Pancreas (tissue), 10 donors: Measurements from ENCODE around the gene CTDSP2. TPM values are rescaled to one million over a fixed set of nuclear protein-coding genes. Genes with fewer than 3 reads are reported as not detected.

ENCODE experiments used
- ATAC-seq, 4 donors: fragments of 200-7000 bp; cut with Tn5 transposase; one replicate each; pipeline versions ENCODE4 v1.8.0 to v1.9.1; 2020; ENCODE audit warnings: mild to moderate bottlenecking in 4 of 4, moderate library complexity in 4 of 4
- DNase-seq, 6 donors: peaks; one replicate each; pipeline ENCODE4 v3.0.0-alpha.2; 2020
- FAIRE-seq: peaks from 2 replicates; lab custom pipeline; 2012; peaks lifted over from hg19 to GRCh38; lab: Jason Lieb, UNC
- H3K27ac ChIP-seq, 4 donors: fragments of 200-600 bp; sonication (generic); 1 replicate in 3 of 4; 2 replicates in 1 of 4; pipeline versions ENCODE4 v1.5.0 to v1.8.0; 2020
- H3K27me3 ChIP-seq, 4 donors: fragments of 200-600 bp; one replicate each; pipeline ENCODE4 v1.8.0; 2021
- H3K36me3 ChIP-seq, 3 donors: fragments of 200-600 bp; sonication (generic) in 1 of 3; one replicate each; pipeline versions ENCODE4 v1.5.0 to v1.8.0; 2020 to 2021
- H3K4me1 ChIP-seq, 3 donors: fragments of 200-600 bp; one replicate each; pipeline ENCODE4 v1.8.0; 2021
- H3K4me3 ChIP-seq, 4 donors: fragments of 200-600 bp; sonication (generic) in 2 of 4; one replicate each; pipeline versions ENCODE4 v1.5.0 to v1.8.0; 2020 to 2021
- H3K9me3 ChIP-seq, 4 donors: fragments of 200-600 bp; one replicate each; pipeline ENCODE4 v1.8.0; 2021
- WGBS, 2 donors: extraction: QIAGEN DNeasy Blood & Tissue Kit; methylation state at CpG; one replicate each; pipeline ENCODE4 v1.1.7; 2013; 5-methylcytosine and 5-hydroxymethylcytosine counted together
- intact Hi-C, 3 donors: fragments of 100-400 bp; cut with DNase I; formaldehyde crosslinking; loops; one replicate each; pipeline versions ENCODE4 v1.11.1 to v1.14.2; 2022
- polyA plus RNA-seq, 2 donors: library from polyadenylated mRNA; stranded (reverse); fragments of 200-250 nt; gene quantifications; one replicate each; pipeline ENCODE4 v1.2.3, GENCODE V29; 2013
- total RNA-seq, 6 donors: library from RNA; stranded (reverse); fragmentation: NEBNext Ultra II Directional in 4 of 6; extraction: Animal tissue kit (Norgen Biotek cat#: 25700) in 4 of 6; gene quantifications; one replicate each; pipeline versions ENCODE4 v1.2.1 to v1.2.4, GENCODE V29; 2021 to 2023
- TF ChIP-seq, protein P1 (sequence below), 4 donors: fragments of 200-600 bp; sonication (generic) in 3 of 4; IDR thresholded peaks; one replicate each; pipeline versions ENCODE4 v1.5.0 to v1.8.0; 2021; ENCODE audit warnings: antibody characterized with exemption in 4 of 4
- donor health status: healthy with polysubstance abuse.
- donor health status: DM: no; HTN: no; CAD: no; lungs with moderate emphysema.
- donor health status: DM: no; HTN: no; CAD: no.
- donor health status: control.
- donor health status: control.
- donor health status: Bipolar disorder and iron deficiency.
- donor health status: DM: yes; HTN: yes; CAD: no.
- donor health status: DM: no; HTN: no; CAD: no.
- donor health status: DM: no; HTN: no; CAD: no.
- donor health status: DM: yes; HTN: yes; CAD: no.

The CTDSP2 gene
- total and polyA plus RNA-seq, 8 donors, result 38.7 to 165 (median 90.3) TPM

DNA sequence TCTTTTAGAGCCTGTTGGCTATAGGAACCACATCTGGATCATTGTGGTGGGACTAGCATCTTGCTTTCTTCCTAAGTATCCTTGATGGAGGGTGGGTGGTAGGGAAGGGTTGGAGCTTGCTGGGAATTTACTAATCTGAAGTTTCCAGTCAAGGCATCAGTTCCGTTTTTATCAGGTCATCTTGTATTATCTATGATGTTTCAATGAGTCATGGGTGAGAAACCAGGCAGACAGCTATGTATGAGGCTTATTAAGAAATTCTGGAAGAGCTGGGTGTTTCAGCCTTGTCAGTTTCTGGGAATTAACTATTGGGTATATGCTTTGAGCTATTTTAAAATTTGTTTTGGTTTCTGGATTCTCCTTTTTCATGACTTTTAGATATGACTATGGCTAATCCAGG is 52.6 kb downstream of the CTDSP2 start:
- 21 to 37% methylated on average over 1 of the region's 1 CpG for WGBS, 2 donors

DNA sequence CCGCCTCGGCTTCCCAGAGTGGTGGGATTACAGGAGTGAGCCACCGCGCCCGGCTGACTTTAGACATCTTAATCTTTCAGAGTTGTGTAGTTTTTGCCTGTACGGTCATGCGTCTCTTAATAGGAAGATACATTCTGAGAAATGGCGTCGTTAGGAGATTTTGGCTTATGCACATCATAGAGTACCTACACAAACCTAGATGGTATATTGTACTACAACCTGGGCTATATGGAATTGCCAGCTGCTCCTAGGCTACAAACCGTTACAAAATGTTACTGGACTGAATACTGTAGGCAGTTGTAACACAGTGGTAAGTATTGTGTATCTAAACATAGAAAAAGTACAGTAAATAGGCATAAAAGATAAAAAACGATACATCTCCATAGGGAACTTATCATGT is 62.7 kb downstream of the CTDSP2 start:
- TF ChIP-seq, protein P1, sequence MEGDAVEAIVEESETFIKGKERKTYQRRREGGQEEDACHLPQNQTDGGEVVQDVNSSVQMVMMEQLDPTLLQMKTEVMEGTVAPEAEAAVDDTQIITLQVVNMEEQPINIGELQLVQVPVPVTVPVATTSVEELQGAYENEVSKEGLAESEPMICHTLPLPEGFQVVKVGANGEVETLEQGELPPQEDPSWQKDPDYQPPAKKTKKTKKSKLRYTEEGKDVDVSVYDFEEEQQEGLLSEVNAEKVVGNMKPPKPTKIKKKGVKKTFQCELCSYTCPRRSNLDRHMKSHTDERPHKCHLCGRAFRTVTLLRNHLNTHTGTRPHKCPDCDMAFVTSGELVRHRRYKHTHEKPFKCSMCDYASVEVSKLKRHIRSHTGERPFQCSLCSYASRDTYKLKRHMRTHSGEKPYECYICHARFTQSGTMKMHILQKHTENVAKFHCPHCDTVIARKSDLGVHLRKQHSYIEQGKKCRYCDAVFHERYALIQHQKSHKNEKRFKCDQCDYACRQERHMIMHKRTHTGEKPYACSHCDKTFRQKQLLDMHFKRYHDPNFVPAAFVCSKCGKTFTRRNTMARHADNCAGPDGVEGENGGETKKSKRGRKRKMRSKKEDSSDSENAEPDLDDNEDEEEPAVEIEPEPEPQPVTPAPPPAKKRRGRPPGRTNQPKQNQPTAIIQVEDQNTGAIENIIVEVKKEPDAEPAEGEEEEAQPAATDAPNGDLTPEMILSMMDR (IDR thresholded peaks at IDR 0.05), result no peak
- peaks cover 3 to 36% (median 7%) of the 10 kb centered on the region in 3 donors for H3K36me3 ChIP-seq
- H3K4me3 ChIP-seq, result peak overlapping the region in 1 of 4 donors; percentile 88
- FAIRE-seq (no peak), DNase-seq (no peak), ATAC-seq (no peak)
- no peaks in the 10 kb centered on the region for H3K27me3 ChIP-seq
- H3K27ac ChIP-seq, result no peak overlapping the region
- 83 to 90% methylated on average over 11 of the region's 11 CpGs for WGBS, 2 donors
- peaks cover 4 to 15% (median 14%) of the 10 kb centered on the region in 3 donors for H3K4me1 ChIP-seq
- intact Hi-C loops, result no loop called here
- no peaks in the 10 kb centered on the region for H3K9me3 ChIP-seq

More for the DNA sequence above, 52.6 kb downstream of the CTDSP2 start:
- Histone ChIP-seq H3K27ac (no peak overlapping the region), H3K4me3 (no peak overlapping the region), H3K9me3 (no peaks in the 10 kb centered on the region), H3K4me1 (no peaks in the 10 kb centered on the region), H3K27me3 (no peaks in the 10 kb centered on the region), H3K36me3 (peaks cover 0 to 60% (median 10%) of the 10 kb centered on the region in 3 donors)
- ATAC-seq (peak in 1 of 4 donors; percentile 52), FAIRE-seq (no peak), DNase-seq (no peak)
- intact Hi-C loops, result no loop called here
- TF ChIP-seq, protein P1 (IDR thresholded peaks at IDR 0.05), result no peak

DNA sequence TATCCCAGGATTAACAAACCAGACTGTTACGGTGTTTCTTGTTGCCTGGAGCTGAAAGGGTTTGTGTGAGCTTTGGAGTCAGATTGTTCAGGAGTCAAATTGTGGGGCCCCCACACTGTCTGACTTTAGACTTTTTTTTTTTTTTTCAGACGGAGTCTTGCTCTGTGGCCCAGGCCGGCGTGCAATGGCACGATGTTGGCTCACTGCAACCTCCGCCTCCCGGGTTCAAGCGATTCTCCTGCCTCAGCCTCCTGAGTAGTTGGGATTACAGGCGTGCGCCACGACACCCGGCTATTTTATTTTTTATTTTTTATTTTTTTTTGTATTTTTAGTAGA is 63.1 kb downstream of the CTDSP2 start:
- TF ChIP-seq, protein P1 (IDR thresholded peaks at IDR 0.05), result no peak
- WGBS, 2 donors, result 66 to 72% methylated on average over 12 of the region's 12 CpGs
- peaks cover 3 to 33% (median 7%) of the 10 kb centered on the region in 3 donors for H3K36me3 ChIP-seq
- DNase-seq, result no peak
- no peaks in the 10 kb centered on the region for H3K9me3 ChIP-seq
- H3K27me3 ChIP-seq, result no peaks in the 10 kb centered on the region
- peaks cover 4 to 15% (median 14%) of the 10 kb centered on the region in 3 donors for H3K4me1 ChIP-seq
- FAIRE-seq, result no peak
- intact Hi-C loops, result no loop called here
- no peak for ATAC-seq
- H3K27ac ChIP-seq, result no peak overlapping the region
- H3K4me3 ChIP-seq, result peak overlapping the region; percentile 58 to 91 (median 84)

DNA sequence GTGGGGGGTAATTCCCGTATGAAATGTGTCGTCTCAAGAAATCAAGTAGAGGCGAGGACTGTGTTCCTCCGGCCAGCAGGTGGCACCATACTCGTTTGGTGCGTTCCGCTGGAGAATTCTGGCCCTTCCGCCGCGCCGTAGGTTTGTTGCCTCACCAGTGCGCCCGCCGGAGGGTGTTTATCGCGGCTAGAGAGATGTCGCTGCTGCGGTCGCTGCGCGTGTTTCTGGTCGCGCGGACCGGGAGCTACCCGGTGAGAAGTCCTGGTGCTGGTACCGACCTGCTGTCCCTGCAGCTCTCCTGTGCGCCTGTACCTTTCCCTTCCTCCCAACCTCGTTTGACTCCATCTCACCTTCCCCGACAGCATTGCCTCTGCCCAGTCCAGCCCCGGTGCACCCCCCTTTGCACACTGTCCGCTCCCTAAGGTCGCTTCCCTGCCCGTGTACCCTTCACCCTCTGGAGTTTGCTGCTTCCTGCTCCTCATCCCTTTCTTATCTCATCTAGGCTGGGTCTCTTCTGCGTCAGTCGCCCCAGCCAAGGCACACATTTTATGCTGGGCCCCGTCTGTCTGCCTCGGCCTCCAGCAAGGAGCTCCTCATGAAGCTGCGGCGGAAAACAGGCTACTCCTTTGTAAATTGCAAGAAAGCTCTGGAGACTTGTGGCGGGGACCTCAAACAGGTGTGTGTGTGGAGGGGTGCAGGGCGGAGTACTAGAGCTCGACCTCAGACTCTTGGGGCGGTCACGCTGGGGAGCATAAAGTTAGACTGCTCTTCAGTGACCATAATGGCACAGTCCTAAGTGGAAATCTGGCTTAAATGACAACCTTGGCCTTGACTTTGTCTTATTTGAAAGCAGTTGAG is 63.7 kb downstream of the CTDSP2 start, which contains the start of gene TSFM:
TSFM (plus strand) TSS at position 180 of the 858 bp plus-strand sequence; CDS start at position 195, 15 bp downstream.
- peak; percentile 95 to 99 (median 98) for ATAC-seq
- no peak for FAIRE-seq
- intact Hi-C loops, result no loop called here
- Histone ChIP-seq H3K9me3 (no peaks in the 10 kb centered on the region), H3K36me3 (peaks cover 3 to 27% (median 7%) of the 10 kb centered on the region in 3 donors), H3K4me3 (peak within 1 kb of the TSS; percentile 58 to 91 (median 84)), H3K4me1 (peaks cover 4 to 15% (median 14%) of the 10 kb centered on the region in 3 donors), H3K27ac (peak within 1 kb of the TSS in 2 of 4 donors; percentile 47 to 53), H3K27me3 (no peaks in the 10 kb centered on the region)
- TF ChIP-seq, protein P1 (IDR thresholded peaks at IDR 0.05), result peak; percentile 77 to 89 (median 82)
- WGBS, 2 donors, result 0 to 1% methylated on average over 45 of the region's 45 CpGs
- DNase-seq, result peak; percentile 91 to 98 (median 94)
